HG02678 (cell line): ENCODE data around the gene N4BP2L2.

ENCODE experiments used
- ATAC-seq: cut with Tn5 transposase; IDR thresholded peaks from one replicate; pipeline ENCODE4 v1.9.1; 2021; ENCODE audit warnings: mild to moderate bottlenecking, moderate library complexity; ENCODE audit not compliant: unreplicated experiment

The N4BP2L2 gene

GRCh38 chr13:32427852-32428580 is 110.6 kb downstream of the N4BP2L2 start, which contains the start of gene N4BP2L1:
N4BP2L1 (minus strand) TSS chr13:32428130; CDS start chr13:32428082, 48 bp downstream.
- ATAC-seq = peak; percentile 72

- ATAC-seq = peak; percentile 12
These were observed 111.4 kb downstream of the N4BP2L2 start for GRCh38 chr13:32426990-32427851.

GRCh38 chr13:32426191-32426989 is 112.2 kb downstream of the N4BP2L2 start:
- ATAC-seq = peak; percentile 36

- ATAC-seq = no peak
These were observed 113.4 kb downstream of the N4BP2L2 start for GRCh38 chr13:32425158-32425557.

GRCh38 chr13:32423592-32423991 is 115.0 kb downstream of the N4BP2L2 start:
- ATAC-seq = no peak

- ATAC-seq = no peak
These were observed 118.7 kb downstream of the N4BP2L2 start for GRCh38 chr13:32419862-32420261.

- no peak for ATAC-seq
These were observed 120.6 kb downstream of the N4BP2L2 start for GRCh38 chr13:32417995-32418394.

- no peak for ATAC-seq
These were observed 123.6 kb downstream of the N4BP2L2 start for GRCh38 chr13:32415019-32415418.

- no peak for ATAC-seq
These were observed 124.0 kb downstream of the N4BP2L2 start for GRCh38 chr13:32414580-32414979.

- no peak for ATAC-seq
These were observed 125.3 kb downstream of the N4BP2L2 start for GRCh38 chr13:32413284-32413683.

- no peak for ATAC-seq
These were observed 128.8 kb downstream of the N4BP2L2 start for GRCh38 chr13:32409561-32410421.

- no peak for ATAC-seq
These were observed 129.6 kb downstream of the N4BP2L2 start for GRCh38 chr13:32409001-32409313.

- no peak for ATAC-seq
These were observed 130.1 kb downstream of the N4BP2L2 start for GRCh38 chr13:32408296-32409000.

GRCh38 chr13:32407854-32408253 is 130.7 kb downstream of the N4BP2L2 start:
- ATAC-seq = no peak

GRCh38 chr13:32403108-32403507 is 135.5 kb downstream of the N4BP2L2 start:
- no peak for ATAC-seq

- no peak for ATAC-seq
These were observed 147.4 kb downstream of the N4BP2L2 start for GRCh38 chr13:32391101-32391619.

- ATAC-seq = no peak
These were observed 148.1 kb downstream of the N4BP2L2 start for GRCh38 chr13:32390484-32390883.

- peak; percentile 76 for ATAC-seq
These were observed 148.5 kb downstream of the N4BP2L2 start for GRCh38 chr13:32390048-32390447.

GRCh38 chr13:32385410-32385809 is 153.2 kb downstream of the N4BP2L2 start:
- no peak for ATAC-seq
